Panc1 (cell line): ENCODE data around the gene QRICH1.
"Not testable (repeated sequence)": the region's sequence is repeated elsewhere in the genome, so short reads cannot be mapped to it uniquely, and the experiment has no call there.

Source experiments
- CTCF ChIP-seq: fragments of 450-650 bp; IDR thresholded peaks from 2 replicates; pipeline ENCODE4 v1.5.1; 2017; ENCODE audit warnings: mild to moderate bottlenecking
- POLR2AphosphoS5 ChIP-seq: IDR thresholded peaks from 2 replicates; pipeline ENCODE4 v1.6.1; 2012; ENCODE audit warnings: mild to moderate bottlenecking, low read depth, low read length, moderate library complexity
- REST ChIP-seq, 2 experiments: IDR thresholded peaks; 2 replicates each; pipeline ENCODE4 v1.6.1; 2011 to 2012; ENCODE audit warnings: low read depth in 2 of 2, control low read depth in 1 of 2, low read length in 1 of 2, mild to moderate bottlenecking in 1 of 2, moderate library complexity in 1 of 2; ENCODE audit not compliant: insufficient read depth in 1 of 2

DNA sequence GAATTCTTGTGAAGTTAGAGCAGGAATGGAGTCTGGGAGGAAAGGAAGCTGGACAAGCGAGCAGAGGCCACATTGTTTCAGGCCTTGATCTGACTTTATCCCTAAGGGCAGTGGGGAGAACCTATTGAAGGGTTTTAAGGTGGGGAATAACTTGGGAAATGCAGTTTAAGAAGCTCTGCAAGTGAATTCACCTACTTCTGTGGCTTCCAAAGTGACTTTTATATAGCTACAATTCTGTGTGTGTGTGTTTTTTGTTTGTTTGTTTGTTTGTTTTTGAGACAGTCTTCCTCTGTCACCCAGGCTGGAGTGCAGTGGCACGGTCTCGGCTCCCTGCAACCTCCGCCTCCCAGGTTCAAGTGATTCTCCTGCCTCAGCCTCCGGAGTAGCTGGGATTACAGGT, 85.2 kb downstream of the QRICH1 start:
- not testable (repeated sequence) for TF ChIP-seq POLR2AphosphoS5; CTCF; REST (IDR thresholded peaks at IDR 0.05; ENCODE audit: insufficient read depth in 1 of 2, low read depth in 2 of 2, low read length in 1 of 2)
